Neural progenitor cell (in vitro differentiated cells): Measurements from ENCODE around the gene PDZK1. TPM values are rescaled to one million over a fixed set of nuclear protein-coding genes. Genes with fewer than 3 reads are reported as not detected.
A peak's percentile ranks its signal among the peaks of the same experiment; 100 is the strongest.

Experiments used
- DNase-seq: peaks from one replicate; pipeline ENCODE4 v3.0.0-alpha.2; 2016; ENCODE audit warnings: low spot score
- H2AFZ ChIP-seq: fragments of 200-600 bp; sonication (generic); replicated peaks from 2 replicates; pipeline ENCODE4 v1.6.1; 2016; ENCODE audit warnings: antibody characterized with exemption
- H3F3A ChIP-seq: fragments of 200-600 bp; sonication (generic); 2 replicates; pipeline ENCODE4 v1.6.1; 2016; ENCODE audit warnings: antibody characterized with exemption, low read depth
- H3K27ac ChIP-seq: fragments of 200-600 bp; sonication (generic); 2 replicates; pipeline ENCODE4 v1.5.1; 2016; ENCODE audit warnings: mild to moderate bottlenecking
- H3K27me3 ChIP-seq: fragments of 200-600 bp; sonication (generic); 2 replicates; pipeline ENCODE4 v1.6.1; 2016; ENCODE audit warnings: mild to moderate bottlenecking, moderate library complexity
- H3K36me3 ChIP-seq: fragments of 200-600 bp; sonication (generic); 2 replicates; pipeline ENCODE4 v1.5.1; 2016
- H3K4me1 ChIP-seq: fragments of 200-600 bp; sonication (generic); 2 replicates; pipeline ENCODE4 v1.6.1; 2016; ENCODE audit warnings: mixed run types
- H3K4me2 ChIP-seq: fragments of 200-600 bp; sonication (generic); 2 replicates; pipeline ENCODE4 v1.6.1; 2016
- H3K4me3 ChIP-seq: fragments of 200-600 bp; sonication (generic); 2 replicates; pipeline ENCODE4 v1.5.1; 2016
- H3K79me2 ChIP-seq: fragments of 200-600 bp; sonication (generic); 2 replicates; pipeline ENCODE4 v1.6.1; 2016; ENCODE audit warnings: low read depth
- H3K9ac ChIP-seq: fragments of 200-600 bp; sonication (generic); 2 replicates; pipeline ENCODE4 v1.6.1; 2016
- H3K9me3 ChIP-seq: fragments of 200-600 bp; sonication (generic); 2 replicates; pipeline ENCODE4 v1.5.1; 2016; ENCODE audit warnings: low read depth
- H4K20me1 ChIP-seq: fragments of 200-600 bp; sonication (generic); 2 replicates; pipeline ENCODE4 v1.6.1; 2016; ENCODE audit warnings: low read depth
- H3K27ac Mint-ChIP-seq: 3 replicates; pipeline ENCODE4 v1.8.0; 2021; ENCODE audit warnings: mixed read lengths
- H3K27me3 Mint-ChIP-seq: 2 replicates; pipeline ENCODE4 v1.8.0; 2022; ENCODE audit warnings: low read depth, mild to moderate bottlenecking, inconsistent platforms, moderate library complexity, mixed read lengths; ENCODE audit not compliant: insufficient read depth
- H3K36me3 Mint-ChIP-seq: 3 replicates; pipeline ENCODE4 v1.8.0; 2021; ENCODE audit warnings: mixed read lengths
- H3K4me1 Mint-ChIP-seq: 3 replicates; pipeline ENCODE4 v1.8.0; 2021; ENCODE audit warnings: mixed read lengths
- H3K4me3 Mint-ChIP-seq: 3 replicates; pipeline ENCODE4 v1.8.0; 2021; ENCODE audit warnings: mild to moderate bottlenecking, moderate library complexity, mixed read lengths
- H3K9me3 Mint-ChIP-seq: 3 replicates; pipeline ENCODE4 v1.8.0; 2020; ENCODE audit warnings: mixed read lengths
- CTCF ChIP-seq: fragments of 200-600 bp; sonication (generic); IDR thresholded peaks from 2 replicates; pipeline ENCODE4 v1.5.1; 2017; ENCODE audit warnings: antibody characterized with exemption, mild to moderate bottlenecking
- EZH2 ChIP-seq: fragments of 200-600 bp; sonication (generic); IDR thresholded peaks from 2 replicates; pipeline ENCODE4 v1.6.1; 2017; ENCODE audit warnings: antibody characterized with exemption, mild to moderate bottlenecking, moderate library complexity
- EZH2phosphoT487 ChIP-seq: fragments of 200-600 bp; sonication (generic); IDR thresholded peaks from 2 replicates; pipeline ENCODE4 v1.6.1; 2017; ENCODE audit warnings: antibody characterized with exemption
- total RNA-seq: library from RNA; depleted of rRNA; stranded (reverse); fragments of >200 nt; gene quantifications from 2 replicates; pipeline ENCODE4 v1.2.3, GENCODE V29; 2015; ENCODE audit warnings: low replicate concordance

PDZK1 gene
- total RNA-seq, 1 donor from 2014 or later, result 0.28 TPM

GRCh38 chr1:145711213-145711651, 4.1 kb upstream of the PDZK1 start:
- no peaks in the 10 kb centered on the region for H3K27me3 ChIP-seq
- no peak overlapping the region for H3K4me2 ChIP-seq
- H3K4me3 Mint-ChIP-seq, result no peak overlapping the region
- no peak for DNase-seq
- TF ChIP-seq CTCF, result no peak
- no peak for TF ChIP-seq EZH2
- no peak overlapping the region for H3K27ac ChIP-seq
- peaks cover 2% of the 10 kb centered on the region for H3K27me3 Mint-ChIP-seq
- H3K27ac Mint-ChIP-seq, result no peak overlapping the region
- H3K36me3 Mint-ChIP-seq, result no peaks in the 10 kb centered on the region
- no peaks in the 10 kb centered on the region for H3K9me3 Mint-ChIP-seq
- no peak overlapping the region for H3K4me3 ChIP-seq
- H3K4me1 ChIP-seq, result peaks cover 23% of the 10 kb centered on the region
- no peak overlapping the region for H3K9ac ChIP-seq
- H3K36me3 ChIP-seq, result no peaks in the 10 kb centered on the region
- H4K20me1 ChIP-seq, result no peaks in the 10 kb centered on the region
- H3K79me2 ChIP-seq, result no peaks in the 10 kb centered on the region
- no peak overlapping the region for H2AFZ ChIP-seq
- H3K9me3 ChIP-seq, result no peaks in the 10 kb centered on the region
- peaks cover 25% of the 10 kb centered on the region for H3K4me1 Mint-ChIP-seq
- H3F3A ChIP-seq, result peaks cover 13% of the 10 kb centered on the region

GRCh38 chr1:145710291-145711027, 3.3 kb upstream of the PDZK1 start:
- Histone ChIP-seq H2AFZ (no peak overlapping the region), H3K9me3 (no peaks in the 10 kb centered on the region), H3K27me3 (no peaks in the 10 kb centered on the region), H3K9ac (no peak overlapping the region), H3K4me1 (peaks cover 16% of the 10 kb centered on the region), H3K79me2 (no peaks in the 10 kb centered on the region), H3K4me3 (no peak overlapping the region), H3K27ac (no peak overlapping the region), H3K36me3 (no peaks in the 10 kb centered on the region), H3F3A (peaks cover 8% of the 10 kb centered on the region), H3K4me2 (no peak overlapping the region), H4K20me1 (no peaks in the 10 kb centered on the region)
- no peak overlapping the region for H3K4me3 Mint-ChIP-seq
- no peaks in the 10 kb centered on the region for H3K9me3 Mint-ChIP-seq
- peaks cover 17% of the 10 kb centered on the region for H3K4me1 Mint-ChIP-seq
- TF ChIP-seq CTCF, result no peak
- TF ChIP-seq EZH2phosphoT487, result no peak
- TF ChIP-seq EZH2, result no peak
- DNase-seq, result no peak
- peaks cover 2% of the 10 kb centered on the region for H3K27me3 Mint-ChIP-seq
- no peak overlapping the region for H3K27ac Mint-ChIP-seq
- H3K36me3 Mint-ChIP-seq, result no peaks in the 10 kb centered on the region

GRCh38 chr1:145708063-145708462, 895 bp upstream of the PDZK1 start:
- no peak overlapping the region for H3K4me3 Mint-ChIP-seq
- Histone ChIP-seq H3K9ac (no peak overlapping the region), H3K79me2 (no peaks in the 10 kb centered on the region), H3K4me1 (peaks cover 16% of the 10 kb centered on the region), H4K20me1 (no peaks in the 10 kb centered on the region), H3K27me3 (no peaks in the 10 kb centered on the region), H3F3A (peaks cover 8% of the 10 kb centered on the region), H3K4me3 (no peak overlapping the region), H3K9me3 (no peaks in the 10 kb centered on the region), H3K27ac (no peak overlapping the region), H2AFZ (peak overlapping the region; percentile 71), H3K36me3 (no peaks in the 10 kb centered on the region), H3K4me2 (peak overlapping the region; percentile 46)
- peak; percentile 9 for DNase-seq
- no peak overlapping the region for H3K27ac Mint-ChIP-seq
- H3K4me1 Mint-ChIP-seq, result peaks cover 17% of the 10 kb centered on the region
- H3K9me3 Mint-ChIP-seq, result no peaks in the 10 kb centered on the region
- TF ChIP-seq EZH2phosphoT487 (no peak), EZH2 (no peak), CTCF (no peak)
- H3K27me3 Mint-ChIP-seq, result no peaks in the 10 kb centered on the region
- no peaks in the 10 kb centered on the region for H3K36me3 Mint-ChIP-seq
